ENCODE data around the gene BCAR3.

Gene BCAR3

GRCh38 chr1:93614541-93614940 lies 67.1 kb downstream of the BCAR3 start:
- no peak for DNase-seq

GRCh38 chr1:93613898-93614297 lies 67.7 kb downstream of the BCAR3 start:
- DNase-seq, result peak; percentile 61

GRCh38 chr1:93612510-93612909 lies 69.1 kb downstream of the BCAR3 start:
- DNase-seq, result peak; percentile 45

GRCh38 chr1:93611668-93612067 lies 70.0 kb downstream of the BCAR3 start:
- DNase-seq, result no peak

- DNase-seq, result no peak
Measured at GRCh38 chr1:93609536-93609935, 72.1 kb downstream of the BCAR3 start.

GRCh38 chr1:93608187-93609109 lies 73.2 kb downstream of the BCAR3 start:
- DNase-seq, result peak; percentile 85

GRCh38 chr1:93607814-93608186 lies 73.8 kb downstream of the BCAR3 start:
- DNase-seq, result peak; percentile 59

GRCh38 chr1:93605812-93606512 lies 75.7 kb downstream of the BCAR3 start:
- peak; percentile 93 for DNase-seq

GRCh38 chr1:93605026-93605568 lies 76.5 kb downstream of the BCAR3 start:
- DNase-seq, result no peak

- no peak for DNase-seq
Measured at GRCh38 chr1:93604411-93604810, 77.2 kb downstream of the BCAR3 start.

GRCh38 chr1:93603601-93604000 lies 78.0 kb downstream of the BCAR3 start:
- DNase-seq, result no peak

- no peak for DNase-seq
Measured at GRCh38 chr1:93603106-93603505, 78.5 kb downstream of the BCAR3 start.

GRCh38 chr1:93602101-93602500 lies 79.5 kb downstream of the BCAR3 start:
- DNase-seq, result no peak

- no peak for DNase-seq
Measured at GRCh38 chr1:93601686-93602085, 80.0 kb downstream of the BCAR3 start.

- no peak for DNase-seq
Measured at GRCh38 chr1:93600663-93601062, 81.0 kb downstream of the BCAR3 start.

- no peak for DNase-seq
Measured at GRCh38 chr1:93599479-93599878, 82.2 kb downstream of the BCAR3 start.

GRCh38 chr1:93598861-93599439 lies 82.7 kb downstream of the BCAR3 start:
- no peak for DNase-seq

GRCh38 chr1:93598396-93598795 lies 83.2 kb downstream of the BCAR3 start:
- DNase-seq, result no peak

- peak; percentile 64 for DNase-seq
Measured at GRCh38 chr1:93597709-93598108, 83.9 kb downstream of the BCAR3 start.

GRCh38 chr1:93596329-93597089 lies 85.1 kb downstream of the BCAR3 start:
- no peak for DNase-seq

- DNase-seq, result peak; percentile 68
Measured at GRCh38 chr1:93595743-93596142, 85.9 kb downstream of the BCAR3 start.

GRCh38 chr1:93595266-93595665 lies 86.4 kb downstream of the BCAR3 start:
- DNase-seq, result peak; percentile 46

- no peak for DNase-seq
Measured at GRCh38 chr1:93594603-93594880, 87.1 kb downstream of the BCAR3 start.

Data from fibroblast of upper back skin (primary cell).